Natural killer cell (primary cell): ENCODE data around the gene CERS6. TPM values are rescaled to one million over a fixed set of nuclear protein-coding genes. Genes with fewer than 3 reads are reported as not detected.

Experiments
- ATAC-seq, 3 donors: fragments of 150-1000 bp in 2 of 3; fragments of 200-7000 bp in 1 of 3; cut with Tn5 transposase; 1 replicate in 1 of 3; 2 replicates in 2 of 3; pipeline ENCODE4 v1.10.0; 2021; ENCODE audit warnings: mild to moderate bottlenecking in 2 of 3, moderate library complexity in 2 of 3
- DNase-seq, 2 donors: peaks; one replicate each; pipeline versions ENCODE4 v3.0.0 to v3.0.0-alpha.2; 2013 to 2021; ENCODE audit warnings: mixed read lengths in 1 of 2
- H3K27ac ChIP-seq: one replicate; pipeline ENCODE4 v1.5.1; 2013; ENCODE audit warnings: mild to moderate bottlenecking, low read length
- H3K27me3 ChIP-seq: one replicate; pipeline ENCODE4 v1.6.1; 2013; ENCODE audit warnings: low read length; ENCODE audit not compliant: control insufficient read depth, insufficient read depth
- H3K36me3 ChIP-seq: one replicate; pipeline ENCODE4 v1.6.1; 2013; ENCODE audit warnings: low read length; ENCODE audit not compliant: control insufficient read depth, insufficient read depth
- H3K4me1 ChIP-seq: one replicate; pipeline ENCODE4 v1.6.1; 2013; ENCODE audit warnings: low read length; ENCODE audit not compliant: control insufficient read depth, insufficient read depth
- H3K4me3 ChIP-seq: one replicate; pipeline ENCODE4 v1.5.1; 2013; ENCODE audit warnings: low read length
- H3K9me3 ChIP-seq: one replicate; pipeline ENCODE4 v1.6.1; 2013; ENCODE audit warnings: low read length; ENCODE audit not compliant: control insufficient read depth, insufficient read depth
- H3K27ac Mint-ChIP-seq, 2 donors: one replicate each; pipeline ENCODE4 v1.8.0; 2022; ENCODE audit warnings: mild to moderate bottlenecking in 2 of 2, mixed read lengths in 2 of 2, moderate library complexity in 1 of 2
- H3K27me3 Mint-ChIP-seq, 2 donors: one replicate each; pipeline ENCODE4 v1.8.0; 2022; ENCODE audit warnings: low read depth in 2 of 2, mixed read lengths in 2 of 2
- H3K36me3 Mint-ChIP-seq: one replicate; pipeline ENCODE4 v1.8.0; 2022; ENCODE audit warnings: mixed read lengths
- H3K4me1 Mint-ChIP-seq, 2 donors: one replicate each; pipeline ENCODE4 v1.8.0; 2022; ENCODE audit warnings: mixed read lengths in 2 of 2
- H3K4me3 Mint-ChIP-seq: one replicate; pipeline ENCODE4 v1.8.0; 2022; ENCODE audit warnings: mild to moderate bottlenecking, moderate library complexity, mixed read lengths
- H3K9me3 Mint-ChIP-seq, 2 donors: one replicate each; pipeline ENCODE4 v1.8.0; 2022; ENCODE audit warnings: mixed read lengths in 2 of 2
- CTCF ChIP-seq: fragments of 200-600 bp; IDR thresholded peaks from one replicate; pipeline ENCODE4 v1.8.0; 2022; ENCODE audit warnings: antibody characterized with exemption
- WGBS: methylation state at CpG from one replicate; pipeline ENCODE4 v1.1.7; 2013; ENCODE audit warnings: missing lambda C conversion rate; ENCODE audit not compliant: insufficient coverage; 5-methylcytosine and 5-hydroxymethylcytosine counted together
- intact Hi-C: fragments of 100-400 bp; cut with micrococcal nuclease; formaldehyde crosslinking; loops from one replicate; pipeline ENCODE4 v1.14.2; 2022
- total RNA-seq, 4 donors: library from RNA; stranded (reverse); fragments of 120-200 nt in 1 of 4; gene quantifications; one replicate each; pipeline versions ENCODE4 v1.2.3 to v1.2.4, GENCODE V29; 2013 to 2022

CERS6 gene
- total RNA-seq, 3 donors from 2014 or later (not counting 1 experiment from before 2014, with no cell fraction given) = 9.1 to 13.5 (median 11.8) TPM

GRCh38 chr2:168577885-168578284 lies 121.8 kb downstream of the CERS6 start:
- H3K9me3 Mint-ChIP-seq = no peaks in the 10 kb centered on the region
- DNase-seq = no peak
- no peaks in the 10 kb centered on the region for H3K27me3 Mint-ChIP-seq
- H3K27ac Mint-ChIP-seq = no peak overlapping the region
- Histone ChIP-seq H3K4me3 (no peak overlapping the region), H3K36me3 (no peaks in the 10 kb centered on the region), H3K27me3 (no peaks in the 10 kb centered on the region), H3K4me1 (peaks cover 6% of the 10 kb centered on the region), H3K9me3 (peaks cover 2% of the 10 kb centered on the region), H3K27ac (no peak overlapping the region)
- no peak for TF ChIP-seq CTCF
- WGBS = 94% methylated on average over 5 of the region's 5 CpGs
- peaks cover 29 to 34% of the 10 kb centered on the region in 2 donors for H3K4me1 Mint-ChIP-seq
- ATAC-seq = no peak
- no peak overlapping the region for H3K4me3 Mint-ChIP-seq
- no peaks in the 10 kb centered on the region for H3K36me3 Mint-ChIP-seq
- intact Hi-C loops = no loop called here

DNA sequence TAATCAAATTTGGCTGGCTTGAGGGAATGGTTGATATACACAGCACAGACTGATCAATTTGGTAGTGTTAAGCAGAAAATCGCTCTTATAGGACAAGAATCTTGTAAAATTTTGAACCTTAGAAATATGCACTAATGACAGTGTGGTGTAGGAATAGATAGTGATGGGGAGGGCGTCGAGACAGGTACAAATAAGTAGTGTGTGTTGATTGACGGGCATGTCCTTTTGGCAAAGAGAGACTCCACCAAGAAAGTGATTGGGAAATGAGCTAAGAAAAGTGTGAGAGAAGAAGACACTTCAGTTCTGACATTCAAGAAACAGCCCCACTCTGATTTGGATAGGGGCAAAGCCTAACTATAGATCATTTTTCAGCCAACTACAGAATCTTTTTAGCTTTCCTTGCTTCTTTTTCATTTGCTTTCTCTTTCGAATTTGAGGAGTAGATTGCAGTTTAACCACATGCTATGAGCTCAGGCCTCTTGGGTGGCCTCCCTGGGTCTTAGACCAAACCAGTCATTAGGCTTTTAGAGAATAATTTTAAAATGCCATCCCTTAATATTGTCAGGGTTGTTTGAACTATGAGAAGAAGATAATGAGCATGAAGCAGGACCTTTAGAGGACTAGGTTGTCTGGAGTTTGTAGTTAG lies 127.1 kb downstream of the CERS6 start:
- intact Hi-C loops = no loop called here
- H3K4me3 ChIP-seq = no peak overlapping the region
- Mint-ChIP-seq H3K4me3 (peak overlapping the region; percentile 82), H3K27ac (peak overlapping the region; percentile 85 to 90), H3K9me3 (no peaks in the 10 kb centered on the region), H3K36me3 (no peaks in the 10 kb centered on the region), H3K27me3 (no peaks in the 10 kb centered on the region), H3K4me1 (peaks cover 37 to 50% of the 10 kb centered on the region in 2 donors)
- no peaks in the 10 kb centered on the region for H3K9me3 ChIP-seq
- H3K4me1 ChIP-seq = peaks cover 12% of the 10 kb centered on the region
- no peaks in the 10 kb centered on the region for H3K36me3 ChIP-seq
- peak overlapping the region; percentile 56 for H3K27ac ChIP-seq
- ATAC-seq (peak; percentile 84 to 92 (median 91)), DNase-seq (no peak)
- WGBS = 68% methylated on average over 5 of the region's 5 CpGs
- TF ChIP-seq CTCF = no peak
- H3K27me3 ChIP-seq = no peaks in the 10 kb centered on the region

DNA sequence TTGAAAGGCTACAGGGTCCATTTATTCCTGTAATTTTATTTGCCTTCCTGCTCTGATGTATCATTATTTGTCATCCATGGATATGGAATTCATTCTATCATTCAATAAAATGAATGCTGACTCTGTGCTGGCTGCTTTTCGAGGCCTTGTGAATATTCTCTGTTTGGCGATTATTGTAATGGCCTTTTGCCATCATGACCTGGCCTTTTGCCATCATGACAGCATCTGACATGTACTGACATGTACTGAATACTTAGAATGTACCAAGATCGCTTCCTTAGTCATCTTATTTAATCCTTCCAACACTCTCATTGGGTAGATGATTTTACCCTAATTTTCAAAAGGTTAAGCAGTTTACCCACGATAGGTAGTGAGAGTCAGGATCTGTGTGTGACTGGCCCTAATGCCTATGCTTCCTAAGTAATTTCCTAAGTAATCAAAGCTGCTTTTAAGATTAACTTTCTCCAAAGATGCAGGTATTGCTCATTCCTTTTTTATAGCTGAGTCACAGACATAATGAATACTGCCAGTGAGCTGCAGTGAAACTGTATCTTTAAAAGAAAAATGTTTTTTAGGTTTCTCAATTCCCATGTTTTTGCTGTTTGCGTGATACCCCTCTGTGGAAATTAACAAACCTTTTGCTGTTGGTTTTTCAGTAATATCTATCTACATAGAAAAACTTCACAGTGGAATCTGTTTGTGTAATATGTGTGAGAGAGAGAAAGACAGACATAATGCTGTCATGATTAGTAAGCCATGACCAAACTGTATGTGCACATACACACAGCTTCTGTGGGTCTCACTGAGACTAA lies 127.8 kb downstream of the CERS6 start:
- no peaks in the 10 kb centered on the region for H3K9me3 ChIP-seq
- no peaks in the 10 kb centered on the region for H3K36me3 ChIP-seq
- peak overlapping the region; percentile 85 to 90 for H3K27ac Mint-ChIP-seq
- H3K9me3 Mint-ChIP-seq = no peaks in the 10 kb centered on the region
- no peaks in the 10 kb centered on the region for H3K36me3 Mint-ChIP-seq
- H3K4me1 Mint-ChIP-seq = peaks cover 37 to 50% of the 10 kb centered on the region in 2 donors
- WGBS = 93% methylated on average over 4 of the region's 5 CpGs
- no peak for TF ChIP-seq CTCF
- no peaks in the 10 kb centered on the region for H3K27me3 Mint-ChIP-seq
- no peak for DNase-seq
- no peak for ATAC-seq
- peaks cover 12% of the 10 kb centered on the region for H3K4me1 ChIP-seq
- H3K4me3 ChIP-seq = no peak overlapping the region
- H3K4me3 Mint-ChIP-seq = peak overlapping the region; percentile 82
- H3K27ac ChIP-seq = peak overlapping the region; percentile 56
- intact Hi-C loops = no loop called here
- no peaks in the 10 kb centered on the region for H3K27me3 ChIP-seq
